Osteoblast (primary cell): ENCODE results near the gene ACTR3C. TPM values are rescaled to one million over a fixed set of nuclear protein-coding genes. Genes with fewer than 3 reads are reported as not detected.
"Not testable (repeated sequence)": the region's sequence is repeated elsewhere in the genome, so short reads cannot be mapped to it uniquely, and the experiment has no call there.

ENCODE experiments used
- DNase-seq: peaks from one replicate; pipeline ENCODE4 v3.0.0; 2011; ENCODE audit warnings: low spot score, mixed read lengths; ENCODE audit not compliant: insufficient read length; ENCODE audit errors: missing footprints
- H2AFZ ChIP-seq: 2 replicates; pipeline ENCODE4 v1.6.0; 2011; ENCODE audit warnings: mild to moderate bottlenecking, low read length
- H3K27ac ChIP-seq: 2 replicates; pipeline ENCODE4 v1.5.1; 2011; ENCODE audit warnings: mild to moderate bottlenecking, low read depth, low read length, moderate library complexity
- H3K27me3 ChIP-seq: 2 replicates; pipeline ENCODE4 v1.6.0; 2012; ENCODE audit warnings: mild to moderate bottlenecking, control low read depth, inconsistent platforms, low read length, moderate library complexity; ENCODE audit not compliant: insufficient read depth
- H3K36me3 ChIP-seq: 2 replicates; pipeline ENCODE4 v1.5.1; 2011; ENCODE audit warnings: mild to moderate bottlenecking, low read length, control low read depth, moderate library complexity; ENCODE audit not compliant: insufficient read depth
- H3K4me1 ChIP-seq: 2 replicates; pipeline ENCODE4 v1.5.1; 2011; ENCODE audit warnings: mild to moderate bottlenecking, low read length, control low read depth, moderate library complexity; ENCODE audit not compliant: insufficient read depth
- H3K4me2 ChIP-seq: 2 replicates; pipeline ENCODE4 v1.6.0; 2011; ENCODE audit warnings: mild to moderate bottlenecking, low read length; ENCODE audit not compliant: insufficient read depth
- H3K4me3 ChIP-seq: fragments of 200-600 bp; sonication (generic); 3 replicates; pipeline ENCODE4 v1.5.1; 2012; ENCODE audit warnings: mild to moderate bottlenecking, low read length, inconsistent platforms; ENCODE audit not compliant: insufficient read depth
- H3K79me2 ChIP-seq: 2 replicates; pipeline ENCODE4 v1.6.0; 2012; ENCODE audit warnings: mild to moderate bottlenecking, low read length, control low read depth, inconsistent platforms; ENCODE audit not compliant: insufficient read depth
- H3K9me3 ChIP-seq: 2 replicates; pipeline ENCODE4 v1.5.1; 2011; ENCODE audit warnings: low read depth, low read length, control low read depth
- H4K20me1 ChIP-seq: 2 replicates; pipeline ENCODE4 v1.6.0; 2012; ENCODE audit warnings: mild to moderate bottlenecking, low read length, control low read depth; ENCODE audit not compliant: insufficient read depth
- total RNA-seq: library from RNA; depleted of rRNA; stranded (reverse); fragments of >200 nt; gene quantifications from 2 replicates; pipeline ENCODE4 v1.2.3, GENCODE V29; 2012

Gene ACTR3C
- total RNA-seq, 1 donor: 1.8 TPM

- H4K20me1 ChIP-seq, H3K9me3 ChIP-seq, H3K4me2 ChIP-seq, H3K4me3 ChIP-seq, H3K27ac ChIP-seq, H3K4me1 ChIP-seq, H2AFZ ChIP-seq, H3K36me3 ChIP-seq, H3K27me3 ChIP-seq, H3K79me2 ChIP-seq: not testable (repeated sequence)
- DNase-seq: peak; percentile 3
These were observed 118.8 kb downstream of the ACTR3C start for GRCh38 chr7:150204577-150204976.

- H4K20me1 ChIP-seq, H3K27me3 ChIP-seq, H2AFZ ChIP-seq, DNase-seq, H3K36me3 ChIP-seq, H3K79me2 ChIP-seq, H3K4me2 ChIP-seq, H3K4me1 ChIP-seq, H3K9me3 ChIP-seq, H3K27ac ChIP-seq, H3K4me3 ChIP-seq: not testable (repeated sequence)
These were observed 120.5 kb downstream of the ACTR3C start for GRCh38 chr7:150202894-150203293.

Other genes with a start within 250 kb of the ACTR3C start
- gene LRRC61, start 190 bp downstream of the ACTR3C start, total RNA-seq: 1.8 and 4.0 TPM in 2 replicates
- gene RARRES2, start 18.1 kb upstream of the ACTR3C start, total RNA-seq: 18.3 and 26.1 TPM in 2 replicates
- gene REPIN1, start 45.3 kb upstream of the ACTR3C start, total RNA-seq: 53.6 and 57.5 TPM in 2 replicates
- gene ZNF775, start 55.8 kb upstream of the ACTR3C start, total RNA-seq: 5.0 and 6.2 TPM in 2 replicates
- gene GIMAP8, start 127.1 kb upstream of the ACTR3C start, total RNA-seq: not detected in 2 replicates
- under 0.01 TPM in 1 of 2 replicates, not detected in the other for gene GIMAP7, start 191.3 kb upstream of the ACTR3C start, total RNA-seq
- not detected in 2 replicates for gene GIMAP4, start 243.8 kb upstream of the ACTR3C start, total RNA-seq